WERI-Rb-1 (cell line): ENCODE results near the gene NBAS.

Source experiments
- DNase-seq: peaks from one replicate; pipeline ENCODE4 v3.0.0-alpha.2; 2020
- H3K27ac ChIP-seq: fragments of 250-450 bp; sonication (Bioruptor Pico); 2 replicates; pipeline ENCODE4 v1.5.1; 2020; ENCODE audit warnings: mild to moderate bottlenecking, moderate library complexity
- H3K27me3 ChIP-seq: fragments of 250-450 bp; sonication (Bioruptor Pico); 2 replicates; pipeline ENCODE4 v1.5.1; 2021; ENCODE audit warnings: mild to moderate bottlenecking, low read depth, moderate library complexity; ENCODE audit not compliant: insufficient read depth, severe bottlenecking
- H3K36me3 ChIP-seq: fragments of 250-450 bp; sonication (Bioruptor Pico); 2 replicates; pipeline ENCODE4 v1.5.1; 2020; ENCODE audit warnings: mild to moderate bottlenecking, moderate library complexity
- H3K4me3 ChIP-seq: 2 replicates; pipeline ENCODE4 v1.5.1; 2011; ENCODE audit warnings: low read depth, mild to moderate bottlenecking, control low read depth, low read length
- H3K9me3 ChIP-seq: fragments of 250-450 bp; sonication (Bioruptor Pico); 2 replicates; pipeline ENCODE4 v1.5.1; 2021; ENCODE audit warnings: mild to moderate bottlenecking, moderate library complexity; ENCODE audit not compliant: severe bottlenecking
- TF ChIP-seq, protein P1 (sequence below): IDR thresholded peaks from 2 replicates; pipeline ENCODE4 v1.5.1; 2011; ENCODE audit warnings: low read depth, mild to moderate bottlenecking, control low read depth, inconsistent platforms, low read length

The NBAS gene

DNA sequence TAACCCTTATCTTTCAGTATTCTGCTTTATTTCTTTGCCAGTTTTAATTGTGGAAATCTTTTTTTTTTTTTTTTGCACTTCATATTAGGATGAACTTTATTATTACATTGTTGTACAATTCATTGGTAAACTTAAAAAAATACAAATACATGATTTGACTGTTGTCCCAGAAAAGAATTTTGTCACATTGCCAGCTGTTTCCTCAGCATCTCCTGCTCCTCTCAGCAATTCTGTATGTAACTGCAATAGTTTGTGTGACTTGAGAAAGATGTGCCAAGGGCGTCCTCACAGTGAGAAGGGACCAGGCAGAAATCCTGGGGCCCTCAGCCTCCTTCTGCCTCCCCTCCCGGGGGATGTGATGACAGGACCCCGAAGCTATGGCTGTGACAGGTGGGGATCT is 254.4 kb downstream of the NBAS start:
- TF ChIP-seq, protein P1, sequence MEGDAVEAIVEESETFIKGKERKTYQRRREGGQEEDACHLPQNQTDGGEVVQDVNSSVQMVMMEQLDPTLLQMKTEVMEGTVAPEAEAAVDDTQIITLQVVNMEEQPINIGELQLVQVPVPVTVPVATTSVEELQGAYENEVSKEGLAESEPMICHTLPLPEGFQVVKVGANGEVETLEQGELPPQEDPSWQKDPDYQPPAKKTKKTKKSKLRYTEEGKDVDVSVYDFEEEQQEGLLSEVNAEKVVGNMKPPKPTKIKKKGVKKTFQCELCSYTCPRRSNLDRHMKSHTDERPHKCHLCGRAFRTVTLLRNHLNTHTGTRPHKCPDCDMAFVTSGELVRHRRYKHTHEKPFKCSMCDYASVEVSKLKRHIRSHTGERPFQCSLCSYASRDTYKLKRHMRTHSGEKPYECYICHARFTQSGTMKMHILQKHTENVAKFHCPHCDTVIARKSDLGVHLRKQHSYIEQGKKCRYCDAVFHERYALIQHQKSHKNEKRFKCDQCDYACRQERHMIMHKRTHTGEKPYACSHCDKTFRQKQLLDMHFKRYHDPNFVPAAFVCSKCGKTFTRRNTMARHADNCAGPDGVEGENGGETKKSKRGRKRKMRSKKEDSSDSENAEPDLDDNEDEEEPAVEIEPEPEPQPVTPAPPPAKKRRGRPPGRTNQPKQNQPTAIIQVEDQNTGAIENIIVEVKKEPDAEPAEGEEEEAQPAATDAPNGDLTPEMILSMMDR: no peak

DNA sequence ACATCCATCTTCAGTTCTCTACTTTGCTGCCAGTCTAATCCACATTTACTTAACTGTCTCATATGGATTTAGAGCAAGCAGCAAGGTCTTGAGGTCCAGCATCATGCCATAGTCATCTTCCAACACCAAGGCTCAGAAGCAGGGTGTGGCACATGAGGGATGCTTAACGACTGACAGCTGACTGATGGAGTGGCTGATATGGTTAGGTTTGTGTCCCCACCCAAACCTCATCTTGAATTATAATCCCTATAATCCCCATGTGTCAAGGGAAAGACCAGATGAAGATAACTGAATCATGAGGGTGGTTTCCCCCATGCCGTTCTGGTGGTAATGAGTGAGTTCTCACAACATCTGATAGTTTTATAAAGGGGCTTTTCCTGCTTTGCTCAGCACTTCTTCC is 257.3 kb downstream of the NBAS start:
- H3K9me3 ChIP-seq: peaks cover 3% of the 10 kb centered on the region
- no peak overlapping the region for H3K27ac ChIP-seq
- TF ChIP-seq, protein P1: no peak
- no peak for DNase-seq
- H3K27me3 ChIP-seq: no peaks in the 10 kb centered on the region
- no peaks in the 10 kb centered on the region; the same call in 1 of the 2 replicates for H3K36me3 ChIP-seq
- H3K4me3 ChIP-seq: no peak overlapping the region

More for the DNA sequence above, 254.4 kb downstream of the NBAS start:
- no peaks in the 10 kb centered on the region for H3K27me3 ChIP-seq
- no peak overlapping the region for H3K4me3 ChIP-seq
- H3K27ac ChIP-seq: no peak overlapping the region
- H3K36me3 ChIP-seq: no peaks in the 10 kb centered on the region; the same call in 1 of the 2 replicates
- DNase-seq: no peak
- H3K9me3 ChIP-seq: peaks cover 3% of the 10 kb centered on the region

DNA sequence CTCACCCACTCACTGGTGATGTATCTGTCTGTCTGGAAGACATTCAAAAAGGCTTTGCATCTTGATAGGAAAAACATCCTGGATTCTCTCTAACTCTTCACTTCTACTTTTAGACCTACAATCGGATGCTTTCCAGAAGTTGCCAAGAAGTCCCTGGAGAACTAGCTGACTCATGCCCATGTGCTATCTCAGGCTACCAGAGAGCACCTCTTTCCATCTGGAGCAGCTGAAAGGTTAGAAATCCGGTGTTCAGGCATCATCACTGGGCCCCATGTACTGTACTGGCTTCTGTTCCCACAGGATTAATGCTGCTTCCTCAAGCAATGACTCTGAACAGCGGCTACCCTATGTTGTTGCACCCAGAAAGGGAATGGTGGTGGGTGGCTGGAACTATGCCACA is 259.0 kb downstream of the NBAS start:
- H3K36me3 ChIP-seq: no peaks in the 10 kb centered on the region; the same call in 1 of the 2 replicates
- DNase-seq: no peak
- no peak overlapping the region for H3K27ac ChIP-seq
- no peak overlapping the region for H3K4me3 ChIP-seq
- H3K9me3 ChIP-seq: peaks cover 3% of the 10 kb centered on the region
- no peaks in the 10 kb centered on the region for H3K27me3 ChIP-seq
- TF ChIP-seq, protein P1: no peak

DNA sequence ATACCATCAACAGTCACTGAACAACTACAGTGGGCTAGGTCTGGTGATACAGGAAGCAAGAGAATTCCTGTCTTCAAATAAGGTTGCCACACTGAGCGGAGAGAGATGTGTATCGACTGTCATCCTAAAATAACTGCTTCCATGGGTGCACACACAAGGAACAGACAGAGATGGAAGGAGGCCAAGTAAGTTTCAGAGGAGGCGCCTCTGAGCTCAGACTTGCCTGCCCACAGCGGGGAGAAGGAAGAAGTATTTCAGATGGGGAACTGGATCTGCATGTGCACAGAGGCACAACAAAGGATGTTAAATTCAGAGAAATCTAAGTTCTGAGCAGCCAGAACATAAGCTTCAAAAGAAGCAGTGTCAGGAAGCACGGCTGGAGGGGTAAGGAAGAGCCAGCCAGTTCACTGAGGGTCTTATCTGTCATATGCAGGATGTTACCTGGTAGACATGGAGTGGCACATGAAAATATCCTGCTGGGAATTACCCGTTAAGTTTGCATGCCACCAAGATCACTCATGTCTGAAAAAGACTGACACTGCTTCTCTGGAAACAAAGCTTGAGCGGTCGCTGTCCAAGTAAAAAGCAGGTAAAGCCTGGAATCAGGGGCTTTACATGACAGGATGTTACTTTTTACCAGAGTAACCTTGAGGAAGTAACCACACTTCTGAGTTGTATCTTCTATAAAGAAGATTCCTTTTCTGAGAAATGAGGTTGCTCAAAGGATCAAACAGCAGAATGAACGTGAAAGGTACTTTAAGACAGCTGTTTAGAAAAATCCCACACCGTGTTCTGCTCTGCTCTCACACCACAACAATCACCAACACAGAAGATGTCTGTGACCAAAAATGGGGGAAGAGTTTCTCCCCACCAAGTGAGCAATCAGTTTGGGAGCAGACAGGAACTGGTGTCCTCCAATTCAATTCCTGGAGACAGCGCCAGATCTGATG is 260.2 kb downstream of the NBAS start:
- H3K36me3 ChIP-seq: no peaks in the 10 kb centered on the region; the same call in 1 of the 2 replicates
- H3K4me3 ChIP-seq: no peak overlapping the region
- TF ChIP-seq, protein P1: no peak
- DNase-seq: no peak
- no peak overlapping the region for H3K27ac ChIP-seq
- H3K9me3 ChIP-seq: peaks cover 3% of the 10 kb centered on the region
- H3K27me3 ChIP-seq: no peaks in the 10 kb centered on the region

DNA sequence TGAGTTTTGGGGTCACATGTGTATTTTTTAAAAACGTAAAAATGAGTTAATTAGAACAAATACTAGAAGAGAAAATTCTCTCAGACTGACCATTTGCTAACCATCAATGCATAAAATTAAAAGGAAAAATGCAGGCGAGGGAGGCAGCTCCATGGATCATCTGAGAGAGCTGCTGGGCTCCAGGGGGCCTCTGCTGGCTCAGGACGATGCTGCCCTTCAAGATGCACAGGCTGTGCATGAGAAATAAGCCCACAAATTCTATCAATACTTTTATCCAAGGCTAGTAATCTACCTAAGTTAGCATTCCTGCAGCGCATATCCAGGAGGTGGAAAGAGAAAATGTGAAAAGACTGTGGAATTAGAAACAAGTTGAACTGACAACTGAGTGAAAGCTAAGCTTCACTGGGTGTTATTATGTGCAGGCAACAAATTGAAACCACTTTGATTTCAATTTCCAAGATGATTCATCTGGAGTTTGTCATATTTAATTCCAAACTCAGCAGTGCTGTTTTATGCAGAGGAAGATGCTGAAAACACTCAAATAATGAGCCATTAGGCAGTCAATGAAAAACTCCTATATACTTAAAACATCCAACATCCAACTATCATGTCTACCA is 261.1 kb downstream of the NBAS start:
- TF ChIP-seq, protein P1: 0 out of 2 replicates have a peak, but pooled peaks have one; percentile 16
- peaks cover 3% of the 10 kb centered on the region for H3K9me3 ChIP-seq
- no peak overlapping the region for H3K27ac ChIP-seq
- no peak for DNase-seq
- no peaks in the 10 kb centered on the region for H3K27me3 ChIP-seq
- no peak overlapping the region for H3K4me3 ChIP-seq
- no peaks in the 10 kb centered on the region; the same call in 1 of the 2 replicates for H3K36me3 ChIP-seq
